GM19238 (cell line): Measurements from ENCODE around the gene C2orf81.

Experiments
- DNase-seq: peaks from one replicate; pipeline ENCODE4 v3.0.0; 2011; ENCODE audit warnings: low spot score; ENCODE audit not compliant: insufficient read length

C2orf81 gene

GRCh38 chr2:74391209-74391579 is 30.2 kb downstream of the C2orf81 start:
- no peak for DNase-seq

GRCh38 chr2:74390606-74391005 is 30.8 kb downstream of the C2orf81 start:
- no peak for DNase-seq

GRCh38 chr2:74387346-74387745 is 34.1 kb downstream of the C2orf81 start:
- DNase-seq, result no peak

- DNase-seq, result no peak
Measured at GRCh38 chr2:74385396-74385795, 36.0 kb downstream of the C2orf81 start.

- no peak for DNase-seq
Measured at GRCh38 chr2:74384051-74384450, 37.4 kb downstream of the C2orf81 start.

GRCh38 chr2:74383254-74383653 is 38.2 kb downstream of the C2orf81 start:
- no peak for DNase-seq

- DNase-seq, result no peak
Measured at GRCh38 chr2:74381751-74382150, 39.7 kb downstream of the C2orf81 start.

- no peak for DNase-seq
Measured at GRCh38 chr2:74379851-74380789, 41.3 kb downstream of the C2orf81 start, which contains the start of gene DCTN1. Gene DCTN1 (minus strand): TSS chr2:74380311. CDS start chr2:74380037, 274 bp downstream.

GRCh38 chr2:74378007-74378406 is 43.4 kb downstream of the C2orf81 start:
- no peak for DNase-seq

GRCh38 chr2:74375838-74376237 is 45.6 kb downstream of the C2orf81 start:
- DNase-seq, result no peak

- DNase-seq, result no peak
Measured at GRCh38 chr2:74374509-74375205, 46.8 kb downstream of the C2orf81 start.

- DNase-seq, result no peak
Measured at GRCh38 chr2:74373985-74374384, 47.4 kb downstream of the C2orf81 start.

GRCh38 chr2:74373221-74373676 is 48.2 kb downstream of the C2orf81 start:
- no peak for DNase-seq

- DNase-seq, result no peak
Measured at GRCh38 chr2:74372674-74373073, 48.7 kb downstream of the C2orf81 start.

- DNase-seq, result no peak
Measured at GRCh38 chr2:74371421-74371820, 50.0 kb downstream of the C2orf81 start.

GRCh38 chr2:74369976-74370375 is 51.4 kb downstream of the C2orf81 start:
- DNase-seq, result no peak

- no peak for DNase-seq
Measured at GRCh38 chr2:74368499-74368898, 52.9 kb downstream of the C2orf81 start.

GRCh38 chr2:74367789-74368188 is 53.6 kb downstream of the C2orf81 start:
- DNase-seq, result no peak

- DNase-seq, result no peak
Measured at GRCh38 chr2:74366036-74366435, 55.4 kb downstream of the C2orf81 start.

- no peak for DNase-seq
Measured at GRCh38 chr2:74364533-74365505, 56.6 kb downstream of the C2orf81 start.
